ENCODE measurements around the gene NR6A1. TPM values are rescaled to one million over a fixed set of nuclear protein-coding genes. Genes with fewer than 3 reads are reported as not detected.

Gene NR6A1
- polyA plus RNA-seq, 1 donor, result 1.1 TPM

DNA sequence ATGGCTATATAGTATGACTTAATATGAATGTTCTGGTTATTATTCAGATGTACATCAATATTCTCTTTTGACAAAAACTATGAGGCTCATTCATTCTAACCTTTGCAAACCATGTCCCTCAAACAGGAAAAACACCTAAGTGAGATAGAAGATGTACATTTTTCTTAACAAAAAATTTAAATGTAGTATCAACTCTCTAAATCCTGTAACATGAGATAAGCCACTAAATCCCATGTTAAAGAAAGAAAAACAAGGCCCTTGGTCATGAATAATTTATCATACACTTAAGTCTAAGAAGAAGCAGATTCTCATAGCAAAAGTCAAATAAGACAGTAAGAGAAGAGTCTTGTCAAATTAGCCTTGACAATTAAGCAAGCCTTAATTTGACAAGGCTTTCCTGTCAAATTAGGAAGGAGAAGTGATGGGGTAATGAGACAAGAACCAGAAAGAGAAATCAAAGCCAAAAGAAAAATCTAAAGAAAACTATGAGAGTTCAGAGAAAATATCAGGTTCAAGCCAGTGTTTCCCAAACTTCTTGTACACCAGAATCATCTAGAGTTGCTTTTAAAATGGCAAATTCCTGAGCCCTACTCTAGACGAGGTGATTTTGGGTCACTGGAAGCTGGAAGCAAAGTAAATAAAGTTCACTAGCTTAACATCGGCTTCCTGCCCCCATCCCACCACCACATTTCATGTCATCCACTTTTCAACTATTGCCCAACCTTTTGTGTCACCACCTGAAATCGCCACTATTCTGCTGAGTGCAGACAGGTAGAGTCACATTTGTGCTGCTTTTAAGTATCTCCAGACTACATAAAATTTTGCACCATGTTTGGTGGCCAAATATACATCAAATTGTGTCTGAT, 76.5 kb downstream of the NR6A1 start:
- no peak for DNase-seq (ENCODE audit: low read depth)

DNA sequence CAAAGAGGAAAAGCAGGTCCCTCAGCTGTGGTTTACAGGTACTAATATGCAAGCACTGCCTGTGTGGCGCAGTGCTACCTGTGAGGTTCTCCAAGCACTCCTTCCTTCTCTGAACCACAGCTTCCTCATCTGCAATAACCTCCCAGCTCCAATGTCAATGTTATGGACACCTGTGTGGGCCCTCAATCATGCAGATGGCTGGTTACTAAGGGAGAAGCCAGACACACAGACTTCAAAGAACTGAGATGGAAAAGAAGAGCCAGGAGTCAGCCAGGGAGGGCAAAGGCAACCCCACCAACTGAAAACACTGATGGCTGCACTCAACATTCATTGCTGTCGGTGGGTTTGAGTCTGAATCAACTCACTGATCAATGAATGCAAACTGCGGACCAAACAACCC, 77.7 kb downstream of the NR6A1 start:
- DNase-seq (ENCODE audit: low read depth), result no peak

DNA sequence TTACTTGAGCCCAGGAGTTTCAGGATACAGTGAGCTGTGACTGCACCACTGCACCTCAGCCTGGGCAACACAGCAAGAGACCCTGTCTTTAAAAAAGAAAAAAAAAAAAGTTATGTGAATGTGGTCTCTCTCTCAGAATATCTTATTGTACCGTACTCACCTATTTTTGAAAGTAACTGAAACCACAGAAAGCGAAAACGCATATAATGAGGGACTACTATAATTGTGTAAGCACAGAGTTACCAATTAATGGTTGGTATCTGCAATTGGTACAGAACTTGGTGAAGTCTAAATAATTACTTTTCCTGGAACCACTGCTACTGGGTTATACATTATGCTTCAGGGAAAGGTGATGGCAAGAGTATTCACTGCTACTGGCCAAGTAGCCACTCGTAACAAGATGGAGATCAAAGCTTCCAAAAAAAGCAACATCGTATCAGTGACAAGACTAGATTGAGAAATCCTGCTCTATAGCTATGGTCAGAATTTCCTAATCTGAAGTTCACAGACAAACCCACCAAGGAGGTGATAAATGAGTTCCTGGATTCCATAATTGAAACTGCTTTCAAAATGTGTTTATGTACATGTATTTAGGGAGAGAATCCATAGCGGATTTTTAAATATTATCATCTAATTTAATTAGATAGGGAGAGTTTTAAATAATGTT, 82.7 kb downstream of the NR6A1 start:
- no peak for DNase-seq (ENCODE audit: low read depth)

DNA sequence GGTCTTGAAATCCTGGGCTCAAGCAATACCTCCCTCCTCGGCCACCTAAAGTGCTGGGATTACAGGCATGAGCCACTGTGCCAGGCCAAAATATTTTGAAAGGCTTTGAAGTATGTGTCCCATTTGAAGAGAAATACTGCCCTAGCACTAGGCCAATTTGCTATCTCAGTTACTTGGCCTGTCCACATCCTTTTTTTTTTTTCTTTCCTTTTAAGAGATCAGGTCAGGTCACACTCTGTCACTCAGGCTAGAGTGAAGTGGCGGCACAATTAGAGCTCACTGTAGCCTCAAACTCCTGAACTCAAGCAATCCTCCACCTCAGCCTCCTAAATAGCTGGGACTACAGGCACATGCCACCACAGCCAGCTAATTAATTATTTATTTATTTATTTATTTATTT, 84.2 kb downstream of the NR6A1 start:
- no peak for DNase-seq (ENCODE audit: low read depth)

DNA sequence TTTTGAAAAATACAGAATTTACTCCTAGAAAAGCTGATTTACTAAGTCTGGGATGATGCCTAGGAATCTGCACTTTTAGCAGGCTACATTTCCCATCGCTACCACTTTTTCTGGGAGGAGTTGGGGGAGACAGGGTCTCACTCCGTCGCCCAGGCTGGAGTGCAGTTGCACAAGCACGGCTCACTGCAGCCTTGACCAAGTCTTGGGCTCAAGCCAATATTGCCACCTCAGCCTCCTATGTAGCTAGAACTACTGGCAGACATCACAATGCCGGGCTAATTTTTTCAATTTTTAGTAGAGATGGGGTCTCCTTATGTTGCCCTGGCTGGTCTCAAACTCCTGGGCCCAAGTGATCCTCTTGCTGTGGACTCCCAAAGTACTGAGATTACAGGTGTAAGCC, 85.9 kb downstream of the NR6A1 start:
- DNase-seq (ENCODE audit: low read depth), result no peak

DNA sequence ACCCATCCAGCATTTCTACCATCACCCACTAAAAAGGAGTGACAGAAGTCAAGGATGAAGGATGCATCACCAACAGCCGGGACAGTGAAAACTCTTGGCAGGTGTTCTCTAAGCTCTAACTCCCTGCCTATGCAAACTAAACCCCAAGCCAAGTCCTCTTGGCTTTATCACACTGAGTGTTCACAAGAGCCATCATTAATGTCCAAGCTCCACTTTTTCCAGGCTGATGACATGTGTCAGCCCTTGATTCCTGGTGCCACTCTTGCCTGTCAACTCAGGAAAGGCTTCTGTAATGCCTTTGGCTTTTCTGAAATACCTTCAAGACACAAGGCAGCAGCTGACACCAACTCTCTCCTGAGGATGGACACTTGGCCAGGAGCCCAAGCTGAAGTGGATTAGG, 86.9 kb downstream of the NR6A1 start:
- DNase-seq (ENCODE audit: low read depth), result no peak

DNA sequence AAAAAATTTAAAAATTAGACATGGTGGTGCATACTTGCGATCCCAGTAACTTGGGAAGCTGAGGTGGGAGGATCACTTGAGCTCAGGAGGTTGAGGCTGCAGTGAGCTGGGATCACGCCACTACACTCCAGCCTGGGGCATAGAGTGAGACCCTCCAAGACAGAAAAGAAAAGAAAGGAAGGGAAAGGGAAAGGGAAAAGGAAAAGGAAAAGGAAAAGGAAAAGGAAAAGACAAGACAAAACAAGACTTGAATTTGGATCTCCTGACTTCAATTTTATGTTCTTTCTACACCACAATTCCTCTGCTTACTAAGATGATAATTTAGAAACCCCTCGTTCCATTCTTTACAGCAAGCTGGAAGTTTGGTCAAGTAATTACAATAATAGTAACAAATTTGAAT, 88.1 kb downstream of the NR6A1 start:
- no peak for DNase-seq (ENCODE audit: low read depth)

DNA sequence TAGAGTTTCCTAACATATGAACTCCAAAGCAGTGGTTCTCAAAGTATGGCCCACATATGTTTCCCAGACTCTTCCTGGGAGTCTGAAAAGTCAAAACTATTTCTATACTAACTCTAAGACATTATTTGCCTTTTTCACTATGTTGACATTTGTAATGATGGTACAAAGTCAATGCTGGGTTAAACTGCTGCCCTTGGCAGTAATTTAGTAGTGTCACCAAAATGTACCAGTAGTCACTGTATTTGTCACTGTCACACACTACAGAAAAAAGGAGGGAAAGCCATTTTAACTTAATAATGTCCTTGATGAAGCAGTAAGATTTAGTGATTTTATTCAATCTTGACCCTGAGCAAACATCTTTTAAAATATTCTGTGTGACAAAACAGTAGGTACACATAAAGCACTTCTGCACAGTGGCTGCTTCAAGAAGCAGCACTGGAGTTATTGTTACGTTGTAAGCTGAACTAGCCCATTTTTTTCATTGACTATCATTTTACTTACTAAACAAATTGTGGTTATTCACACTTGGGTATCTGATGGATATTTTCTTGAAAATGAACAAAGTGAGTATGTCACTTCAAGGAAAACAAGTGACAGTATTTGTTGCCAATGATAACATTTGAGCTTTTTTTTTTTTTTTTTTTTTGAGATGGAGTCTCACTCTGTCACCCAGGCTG, 90.3 kb downstream of the NR6A1 start:
- DNase-seq (ENCODE audit: low read depth), result no peak

DNA sequence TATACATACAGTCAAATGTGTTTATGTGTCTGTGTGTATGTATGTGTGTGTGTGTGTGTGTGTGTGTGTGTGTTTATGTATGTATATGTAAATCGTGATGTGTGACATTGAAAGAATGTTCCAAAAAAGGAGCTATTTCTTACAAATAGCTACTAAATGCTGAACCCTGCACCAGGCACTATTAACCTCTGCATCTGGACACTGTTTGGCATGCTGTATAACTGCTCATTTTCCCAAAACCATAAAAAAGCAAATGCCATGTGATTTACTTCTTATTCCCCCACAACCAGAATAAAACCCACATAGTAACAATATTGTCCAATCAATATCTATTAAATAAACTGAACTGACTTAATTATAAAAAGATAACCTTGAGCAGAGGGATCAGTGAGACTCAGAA, 91.1 kb downstream of the NR6A1 start:
- DNase-seq (ENCODE audit: low read depth), result no peak

DNA sequence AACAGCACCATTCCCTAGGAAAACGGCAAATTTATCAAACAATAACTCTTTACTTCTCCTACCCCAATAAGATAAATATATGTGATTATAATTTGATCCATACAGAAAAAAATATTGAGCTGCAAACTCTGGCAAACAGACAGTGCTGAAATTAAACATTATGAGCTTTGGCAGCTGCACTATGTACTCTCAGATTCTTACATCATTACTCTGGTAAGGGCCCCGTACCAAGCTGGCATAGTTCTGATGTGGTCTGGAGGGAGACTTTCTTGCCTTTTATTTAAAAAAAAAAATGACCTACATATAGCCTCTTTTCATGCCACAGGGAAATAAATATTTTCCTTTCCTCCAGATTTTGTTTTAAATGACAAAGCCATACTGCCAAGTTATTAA, 95.0 kb downstream of the NR6A1 start:
- no peak for DNase-seq (ENCODE audit: low read depth)

DNA sequence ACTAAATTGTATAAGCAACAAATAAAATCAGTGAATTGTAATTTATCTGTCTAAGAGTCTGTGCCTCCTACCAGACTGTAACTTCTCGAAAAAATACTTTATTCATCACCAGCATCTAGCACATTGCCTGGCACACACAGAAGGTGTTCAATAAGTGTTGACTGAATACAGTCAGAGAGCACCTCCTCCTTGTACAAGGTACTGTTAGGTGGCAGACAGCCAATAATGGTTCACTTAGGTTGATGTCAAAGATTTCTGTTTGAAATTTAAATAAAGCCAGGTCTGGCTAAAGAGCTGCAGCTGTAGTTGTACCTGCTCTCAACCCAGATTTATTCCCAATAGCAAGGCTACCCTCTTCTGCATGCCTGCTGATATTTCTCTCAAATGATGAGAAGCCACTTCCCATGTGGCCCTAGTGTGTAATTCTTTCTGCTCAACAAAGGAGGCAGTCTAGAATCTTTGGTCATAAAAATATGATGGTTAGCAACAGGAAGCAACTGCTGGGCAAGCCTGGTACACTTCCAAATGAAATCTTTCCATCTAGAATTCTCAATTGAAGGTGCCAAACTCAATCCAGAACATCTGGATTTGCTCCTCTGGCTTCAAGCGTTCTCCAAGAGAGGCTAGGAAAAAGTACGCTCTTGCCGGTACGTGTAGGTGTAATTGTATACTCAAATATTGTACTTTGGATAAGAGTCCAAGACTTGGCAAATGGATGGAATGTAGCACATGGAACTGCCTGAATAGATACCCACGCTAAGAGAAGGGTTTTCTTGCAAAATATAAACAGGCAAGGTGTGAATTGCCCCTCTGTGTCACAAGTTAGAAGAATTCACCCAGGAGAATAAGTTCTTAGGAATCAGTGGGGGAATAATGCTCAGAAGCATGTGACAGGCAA, 95.6 kb downstream of the NR6A1 start:
- DNase-seq (ENCODE audit: low read depth), result no peak

DNA sequence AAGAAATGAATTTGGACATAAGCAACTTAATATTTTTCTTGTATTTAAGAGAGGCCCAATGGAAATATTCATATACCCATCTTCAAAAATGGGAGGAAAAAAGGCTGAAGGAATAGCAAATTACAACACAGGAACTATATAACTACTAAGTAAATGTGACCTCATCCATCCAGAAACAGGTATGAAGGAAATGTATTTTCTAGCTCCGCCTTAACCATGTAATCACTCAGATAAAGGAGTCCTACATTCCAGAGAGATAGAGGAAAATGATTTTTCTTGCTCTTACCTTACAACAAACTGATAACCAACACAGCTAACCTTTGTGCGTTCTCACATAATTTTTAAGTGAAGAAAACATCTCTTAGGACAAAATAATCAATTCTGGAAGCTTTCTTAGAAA, 96.5 kb downstream of the NR6A1 start:
- no peak for DNase-seq (ENCODE audit: low read depth)

DNA sequence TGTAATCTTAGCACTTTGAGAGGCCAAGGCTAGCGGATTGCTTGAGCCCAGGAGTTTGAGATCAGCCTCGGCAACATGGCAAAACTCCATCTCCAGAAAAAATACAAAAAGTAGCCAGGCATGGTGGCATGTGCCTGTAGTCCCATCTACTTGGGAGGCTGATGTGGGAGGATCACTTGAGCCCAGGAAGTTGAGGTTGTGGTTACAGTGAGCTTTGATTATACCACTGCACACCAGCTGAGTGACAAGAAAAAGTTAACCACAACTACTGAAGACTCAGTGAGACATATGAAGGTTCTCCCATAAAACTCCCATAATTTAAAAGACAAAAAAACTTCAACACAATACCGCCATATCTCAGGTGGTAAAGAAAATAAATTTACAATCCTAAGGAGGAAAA, 98.0 kb downstream of the NR6A1 start:
- DNase-seq (ENCODE audit: low read depth), result no peak

DNA sequence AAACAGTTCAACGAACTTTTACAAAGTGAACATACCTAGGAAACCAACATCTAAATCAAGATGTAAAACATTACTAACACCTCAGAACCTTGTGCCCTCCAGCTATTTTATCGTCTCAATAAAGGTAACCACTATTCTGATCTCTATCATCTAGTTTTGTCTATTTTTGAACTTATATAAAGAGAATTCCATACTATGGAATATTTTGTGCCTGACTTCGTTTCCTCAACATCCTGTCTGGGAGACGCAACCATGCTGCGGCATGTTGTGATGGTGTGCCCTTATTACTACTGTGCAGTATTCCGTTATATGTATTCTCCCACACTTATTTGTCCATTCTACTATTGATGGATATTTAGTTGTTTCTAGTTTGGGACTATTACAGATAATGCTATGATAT, 99.2 kb downstream of the NR6A1 start:
- no peak for DNase-seq (ENCODE audit: low read depth)

DNA sequence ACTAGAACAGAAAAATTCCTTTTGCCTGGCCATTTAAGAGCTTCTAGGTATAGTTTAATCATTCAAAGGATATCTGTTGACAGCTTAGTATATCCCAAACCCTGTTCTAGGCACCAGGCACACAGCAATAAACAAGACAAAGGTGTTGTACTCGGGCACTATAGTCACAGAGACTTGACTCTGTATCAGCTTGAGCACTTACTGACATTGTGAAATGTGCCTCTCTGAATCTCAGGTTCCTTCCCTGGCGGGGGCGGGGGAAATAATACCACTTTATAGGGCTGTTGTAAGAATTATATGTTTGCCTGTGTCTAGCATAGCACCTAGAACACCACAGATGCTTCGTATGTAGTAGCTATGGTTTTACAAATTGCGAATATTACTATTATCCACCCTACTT, 104.5 kb downstream of the NR6A1 start:
- DNase-seq (ENCODE audit: low read depth), result no peak

DNA sequence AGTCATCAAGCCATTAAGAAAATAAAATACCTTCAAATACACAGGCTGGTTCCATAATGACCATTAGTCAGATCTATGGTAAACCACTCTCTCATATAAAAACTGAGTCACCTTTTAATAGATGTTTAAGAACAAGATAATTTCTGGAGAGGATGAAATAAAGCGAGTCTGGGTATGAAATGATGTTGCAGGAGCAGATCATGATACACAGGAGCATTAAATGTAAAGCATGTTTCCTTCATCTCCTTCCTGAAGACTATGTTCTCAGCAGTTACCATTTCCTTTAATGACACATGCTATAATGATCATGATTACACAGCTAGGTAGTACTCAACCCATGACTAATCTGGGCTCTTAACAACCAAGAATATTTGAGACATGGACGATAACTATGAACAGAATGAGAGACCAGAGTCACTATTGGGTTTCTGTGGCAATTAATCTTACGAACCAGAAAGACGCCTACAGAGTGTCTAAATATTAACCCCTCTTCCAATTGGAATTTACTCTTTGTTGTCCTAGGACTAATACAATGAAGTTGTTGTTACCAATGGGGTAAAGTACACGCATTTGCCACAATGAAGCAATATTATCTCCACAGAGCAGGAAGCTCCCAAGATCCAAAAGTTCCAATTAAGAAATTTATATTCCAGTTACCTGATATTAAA, 105.6 kb downstream of the NR6A1 start:
- DNase-seq (ENCODE audit: low read depth), result no peak

DNA sequence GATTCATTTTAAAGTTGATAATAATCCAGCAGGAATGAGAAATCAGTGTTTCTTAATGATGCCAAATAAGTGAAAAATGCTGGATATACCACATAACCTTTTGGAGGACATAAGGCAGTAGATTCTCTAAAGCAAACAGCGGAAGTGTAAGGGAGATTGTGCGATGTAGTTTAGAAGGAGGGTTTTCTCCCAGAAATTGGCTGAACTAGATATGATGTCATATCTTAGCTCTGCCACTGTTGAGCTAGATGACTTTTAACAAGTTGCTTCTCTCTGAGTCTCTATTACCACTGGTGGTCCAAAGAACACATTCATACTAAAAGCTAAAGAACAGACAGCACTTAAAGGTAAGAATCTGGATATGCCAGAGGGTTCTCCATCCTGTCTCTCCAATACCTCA, 107.0 kb downstream of the NR6A1 start:
- DNase-seq (ENCODE audit: low read depth), result no peak

DNA sequence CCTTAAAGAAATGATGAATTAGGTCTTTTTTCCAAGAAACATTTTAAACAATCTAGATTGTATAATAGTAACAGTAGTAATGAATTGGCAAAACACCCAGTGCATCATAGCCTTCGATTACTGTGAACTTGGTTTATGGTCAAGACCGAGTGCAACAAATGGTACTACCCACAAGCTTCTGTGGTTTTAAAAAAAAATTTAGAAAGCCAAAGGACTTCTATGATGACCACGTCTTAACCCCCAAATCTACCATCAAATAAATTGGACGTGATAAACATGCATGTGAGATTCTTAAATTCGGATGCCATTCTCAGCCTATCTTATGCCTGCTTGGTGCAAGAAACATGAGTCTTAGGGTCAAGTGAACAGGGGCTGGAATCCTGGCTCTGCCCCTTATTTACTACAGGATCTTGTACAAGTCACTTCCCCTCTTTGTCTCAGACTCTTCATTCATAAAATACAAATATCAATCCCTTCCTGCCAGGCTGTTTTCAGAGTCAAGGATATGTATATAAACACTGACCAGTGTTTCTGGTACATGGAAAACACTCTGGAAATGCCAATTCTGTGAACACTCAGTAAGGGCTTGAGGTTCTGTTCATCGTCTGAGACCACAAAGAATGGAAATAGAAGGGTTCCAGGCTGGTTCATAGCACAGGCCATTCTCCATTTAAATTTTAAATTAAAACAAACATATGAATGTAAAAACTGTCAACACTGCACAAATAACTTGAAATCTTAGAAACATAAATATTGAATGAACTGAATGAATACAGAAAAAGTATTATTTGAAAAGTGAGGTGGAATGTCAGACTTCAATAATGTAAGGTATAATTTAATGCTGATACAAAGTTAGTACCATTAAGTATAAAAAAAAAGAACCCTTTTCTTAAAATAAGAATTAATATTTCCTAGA, 107.8 kb downstream of the NR6A1 start:
- DNase-seq (ENCODE audit: low read depth), result no peak

DNA sequence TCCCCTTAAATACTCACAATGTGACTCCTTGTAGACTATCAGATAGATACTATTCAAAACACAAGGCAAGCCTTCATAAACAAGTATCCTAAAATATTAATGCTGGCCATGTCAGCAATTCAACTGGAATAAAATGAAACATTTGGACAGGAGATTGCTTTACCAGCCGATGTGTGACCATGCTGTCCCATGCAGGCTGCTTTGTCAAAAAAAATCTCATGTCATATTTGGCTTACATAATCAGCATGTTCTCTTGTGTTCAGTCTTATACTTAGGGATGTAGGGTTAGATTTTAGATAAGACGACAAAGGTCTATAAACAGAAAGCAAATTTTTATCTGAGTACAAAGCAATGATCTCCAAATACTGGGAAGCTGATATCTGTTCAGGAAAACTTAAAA, 108.5 kb downstream of the NR6A1 start:
- DNase-seq (ENCODE audit: low read depth), result no peak

DNA sequence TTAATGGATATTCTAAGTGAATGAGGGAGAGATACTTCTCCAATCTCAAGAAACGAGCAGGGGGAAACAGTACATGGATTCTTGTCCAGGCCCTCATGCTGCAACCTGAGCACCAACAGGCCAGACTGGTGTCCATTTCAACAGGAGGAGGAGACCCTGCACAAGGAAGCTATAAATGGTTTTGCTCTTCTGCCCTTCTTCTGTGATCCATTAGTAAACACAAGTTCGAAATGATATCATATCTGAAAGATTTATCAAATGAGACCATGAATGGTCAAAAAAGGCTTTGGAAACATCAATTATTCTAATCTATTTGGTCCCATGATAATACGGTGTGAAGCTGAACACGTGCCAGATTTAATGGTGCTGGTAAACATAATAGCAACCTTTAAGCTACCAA, 109.8 kb downstream of the NR6A1 start:
- no peak for DNase-seq (ENCODE audit: low read depth)
